GM21737 (cell line): ENCODE data around the gene PANK3.
A peak's percentile ranks its signal among the peaks of the same experiment; 100 is the strongest.
"Not testable (repeated sequence)": the region's sequence is repeated elsewhere in the genome, so short reads cannot be mapped to it uniquely, and the experiment has no call there.

Source experiments
- ATAC-seq: cut with Tn5 transposase; IDR thresholded peaks from one replicate; pipeline ENCODE4 v1.9.1; 2021; ENCODE audit warnings: mild to moderate bottlenecking, moderate library complexity; ENCODE audit not compliant: unreplicated experiment

The PANK3 gene

DNA sequence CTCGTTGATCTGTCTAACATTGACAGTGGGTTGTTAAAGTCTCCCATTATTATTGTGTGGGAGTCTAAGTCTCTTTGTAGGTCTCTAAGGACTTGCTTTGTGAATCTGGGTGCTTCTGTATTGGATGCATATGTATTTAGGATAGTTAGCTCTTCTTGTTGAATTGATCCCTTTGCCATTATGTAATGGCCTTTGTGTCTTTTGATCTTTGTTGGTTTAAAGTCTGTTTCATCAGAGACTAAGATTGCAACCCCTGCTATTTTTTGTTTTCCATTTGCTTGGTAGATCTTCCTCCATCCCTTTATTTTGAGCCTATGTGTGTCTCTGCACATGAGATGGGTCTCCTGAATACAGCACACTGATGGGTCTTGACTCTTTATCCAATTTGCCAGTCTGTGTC is 17.0 kb upstream of the PANK3 start:
- not testable (repeated sequence) for ATAC-seq

DNA sequence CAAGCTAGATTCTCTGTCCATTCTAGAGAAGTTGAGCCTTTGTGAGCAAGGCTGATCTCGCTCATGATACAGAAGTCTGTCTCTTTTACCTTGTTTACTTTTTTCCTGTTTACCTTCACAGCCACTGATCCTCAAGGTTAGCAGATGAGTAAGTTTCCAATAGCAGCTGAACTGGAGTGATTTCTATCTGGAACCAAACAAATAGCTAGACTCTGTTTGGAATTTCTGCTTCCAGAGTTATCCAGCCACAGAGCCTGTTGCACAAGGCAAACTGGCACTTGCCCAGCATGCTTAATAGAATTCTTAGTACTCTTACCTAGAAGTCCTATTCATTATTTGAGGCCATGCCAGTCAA is 12.8 kb upstream of the PANK3 start:
- ATAC-seq: no peak

DNA sequence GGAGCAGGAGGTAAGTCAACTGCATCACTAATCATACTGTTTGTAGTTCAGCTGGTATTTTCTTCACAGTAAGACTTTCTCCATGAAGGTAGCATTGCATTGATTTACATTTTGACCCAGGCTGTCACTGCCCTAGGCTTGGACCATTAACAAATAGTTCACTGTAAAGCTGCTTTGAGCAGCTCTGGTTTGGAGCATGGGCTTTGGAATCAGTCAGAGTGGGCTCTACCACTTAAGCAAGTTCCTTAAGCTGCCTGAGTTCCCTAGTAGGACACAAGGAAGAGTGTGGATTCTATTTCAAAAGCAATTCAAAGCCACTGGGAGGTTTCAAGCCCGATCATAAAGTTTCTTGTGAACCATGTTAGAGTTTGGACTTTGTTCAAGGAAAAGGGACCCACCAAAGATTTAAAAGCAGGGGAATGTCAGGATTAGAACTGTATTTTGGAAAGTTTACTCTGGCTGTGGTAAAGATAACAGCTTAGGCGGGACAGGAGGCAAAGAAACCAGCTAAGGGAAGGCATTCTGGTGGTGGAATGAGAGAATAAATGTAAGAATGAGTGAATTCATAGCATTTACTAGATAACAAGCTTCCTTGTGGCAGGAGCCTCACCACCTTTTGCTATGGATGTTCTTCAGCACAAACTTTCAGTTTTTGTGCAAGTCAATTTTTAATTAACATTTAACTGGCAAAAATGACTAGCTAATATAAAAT is 12.3 kb upstream of the PANK3 start:
- no peak for ATAC-seq

DNA sequence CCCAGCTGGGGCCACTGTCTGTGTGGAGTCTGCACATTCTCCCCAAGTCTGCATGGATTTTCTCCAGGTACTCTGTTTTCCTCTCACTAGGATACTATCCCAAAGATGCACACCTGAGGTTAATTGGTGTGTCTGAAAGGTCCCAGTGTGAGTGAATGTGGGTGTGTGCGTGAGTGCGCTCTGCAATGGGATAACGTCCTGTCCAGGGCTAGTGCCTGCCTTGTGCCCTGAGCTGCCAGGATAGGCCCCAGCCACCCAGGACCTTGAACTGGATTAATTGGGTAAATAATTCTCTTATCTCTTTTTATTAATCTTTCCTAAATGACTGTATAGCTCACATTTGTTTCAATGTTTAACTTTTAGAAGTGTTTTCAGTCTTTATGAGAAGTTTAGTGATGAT is 11.5 kb upstream of the PANK3 start:
- no peak for ATAC-seq

DNA sequence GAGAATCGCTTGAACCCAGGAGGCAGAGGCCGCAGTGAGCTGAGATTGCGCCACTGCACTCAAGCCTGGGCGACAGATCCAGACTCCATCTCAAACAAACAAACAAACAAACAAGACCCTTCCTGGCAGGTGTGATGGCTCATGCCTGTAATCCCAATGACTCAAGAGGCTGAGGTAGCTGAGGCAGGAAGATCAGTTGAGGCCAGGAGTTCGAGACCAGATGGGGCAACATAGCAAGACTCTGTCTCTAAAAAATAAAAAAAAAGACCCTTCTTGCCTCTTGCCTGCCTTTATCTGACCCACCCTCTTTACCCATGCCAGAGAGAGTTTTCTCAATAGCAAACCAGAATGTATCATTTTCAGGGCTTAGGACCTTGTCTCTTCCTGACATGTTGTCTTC is 8.8 kb upstream of the PANK3 start:
- no peak for ATAC-seq

DNA sequence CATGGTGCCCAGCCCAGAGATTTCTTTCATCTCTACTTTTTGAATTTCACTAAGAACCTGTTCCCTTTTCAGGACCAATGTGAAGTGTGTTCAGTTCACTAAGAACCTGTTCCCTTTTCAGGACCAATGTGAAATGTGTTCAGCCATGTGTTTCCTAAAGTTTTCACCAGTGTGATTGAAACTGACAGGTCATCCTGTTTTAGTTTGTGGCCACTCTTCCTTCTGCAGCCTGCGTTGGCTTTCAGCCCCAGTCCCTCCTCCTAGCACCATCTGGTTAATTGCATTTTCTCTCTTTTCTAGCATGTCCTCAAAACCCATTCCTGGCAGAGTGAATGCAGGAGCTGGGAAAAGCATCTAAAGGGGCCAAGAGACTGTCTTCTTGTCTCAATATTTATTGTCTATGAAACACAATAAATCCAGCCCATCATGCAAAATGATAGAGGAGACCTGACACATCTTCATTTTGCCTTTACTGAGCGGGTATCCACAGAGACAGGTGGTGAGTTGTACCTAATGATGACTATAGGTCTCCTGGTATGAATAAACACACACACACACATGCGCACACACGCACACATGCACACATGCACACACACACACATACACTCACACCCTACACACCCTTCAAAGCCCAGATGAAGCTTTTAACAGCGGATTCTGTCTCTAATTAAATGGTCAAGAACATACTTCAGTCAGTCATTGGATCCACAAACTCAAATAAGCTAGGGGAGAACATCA is 6.1 kb upstream of the PANK3 start:
- peak; percentile 29 for ATAC-seq

DNA sequence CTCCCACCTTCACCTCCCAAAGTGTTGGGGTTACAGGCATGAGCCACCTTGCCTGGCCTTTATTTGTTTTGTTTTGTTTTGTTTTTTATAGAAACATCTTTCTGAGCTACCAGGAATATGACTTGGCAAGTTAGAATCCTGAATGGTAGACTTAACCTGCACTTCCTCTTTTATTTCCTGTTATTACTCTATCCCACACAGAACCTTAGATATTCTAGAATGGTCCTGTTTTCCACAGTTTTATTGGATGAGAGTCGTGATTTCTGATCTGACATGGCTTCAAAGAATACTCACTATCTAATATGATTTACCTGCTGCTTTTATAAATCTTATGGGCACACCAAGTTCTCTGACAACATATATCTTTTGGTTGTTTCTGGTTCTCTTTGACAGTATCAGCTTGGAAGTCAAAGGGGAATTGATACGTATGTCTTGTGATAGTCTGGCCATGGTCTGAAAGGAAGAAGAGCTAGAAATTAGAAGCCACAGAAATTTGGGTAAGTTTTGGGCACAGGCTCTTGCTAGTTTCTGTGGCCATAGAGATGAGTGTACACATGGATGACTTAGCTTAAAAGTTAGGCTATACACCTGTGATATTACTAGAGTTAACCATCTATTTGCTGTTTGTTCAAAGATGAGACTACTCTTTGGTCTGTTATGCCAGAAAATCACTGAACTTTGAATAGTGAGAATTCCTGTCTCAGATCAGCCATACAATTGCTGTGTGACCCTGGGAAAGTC is 4.7 kb upstream of the PANK3 start:
- ATAC-seq: peak; percentile 27

DNA sequence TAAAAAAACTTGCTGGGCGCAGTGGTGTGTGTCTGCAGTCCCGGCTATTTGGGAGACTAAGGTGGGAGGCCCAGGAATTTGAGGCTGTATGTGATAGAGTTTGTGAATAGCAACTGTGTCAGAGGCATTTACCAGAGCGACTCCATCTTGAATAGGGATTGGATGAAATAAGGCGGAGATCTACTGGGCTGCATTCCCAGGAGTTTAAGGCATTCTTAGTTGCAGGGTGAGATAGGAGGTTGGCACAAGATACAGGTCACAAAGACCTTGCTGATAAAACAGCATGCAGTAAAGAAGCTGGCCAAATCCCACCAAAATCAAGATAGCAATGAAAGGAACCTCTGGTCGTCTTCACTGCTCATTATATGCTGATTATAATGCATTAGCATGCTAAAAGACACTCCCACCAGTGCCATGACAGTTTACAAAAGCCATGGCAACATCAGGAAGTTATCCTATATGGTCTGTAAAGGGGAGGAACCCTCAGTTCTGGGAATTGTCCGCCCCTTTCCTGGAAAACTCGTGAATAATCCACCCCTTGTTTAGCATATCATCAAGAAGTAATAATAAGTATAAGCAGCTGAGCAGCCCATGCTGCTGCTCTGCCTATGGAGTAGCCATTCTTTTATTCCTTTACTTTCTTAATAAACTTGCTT is 1.8 kb upstream of the PANK3 start:
- ATAC-seq: not testable (repeated sequence)

DNA sequence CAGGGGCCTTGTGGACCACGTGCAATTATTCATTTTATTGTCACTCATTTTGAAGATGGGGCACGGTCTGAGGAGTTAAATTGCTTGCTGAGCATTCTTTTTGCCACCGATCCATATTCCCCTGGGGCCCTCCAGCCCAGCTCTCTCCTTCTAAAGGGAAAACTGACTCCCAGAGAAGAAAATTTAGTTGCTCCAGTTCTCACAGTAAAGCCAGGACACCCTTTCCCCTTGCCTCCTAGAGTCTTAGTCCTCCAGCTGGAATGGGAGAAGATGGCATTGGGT is 1.0 kb upstream of the PANK3 start:
- ATAC-seq: no peak

DNA sequence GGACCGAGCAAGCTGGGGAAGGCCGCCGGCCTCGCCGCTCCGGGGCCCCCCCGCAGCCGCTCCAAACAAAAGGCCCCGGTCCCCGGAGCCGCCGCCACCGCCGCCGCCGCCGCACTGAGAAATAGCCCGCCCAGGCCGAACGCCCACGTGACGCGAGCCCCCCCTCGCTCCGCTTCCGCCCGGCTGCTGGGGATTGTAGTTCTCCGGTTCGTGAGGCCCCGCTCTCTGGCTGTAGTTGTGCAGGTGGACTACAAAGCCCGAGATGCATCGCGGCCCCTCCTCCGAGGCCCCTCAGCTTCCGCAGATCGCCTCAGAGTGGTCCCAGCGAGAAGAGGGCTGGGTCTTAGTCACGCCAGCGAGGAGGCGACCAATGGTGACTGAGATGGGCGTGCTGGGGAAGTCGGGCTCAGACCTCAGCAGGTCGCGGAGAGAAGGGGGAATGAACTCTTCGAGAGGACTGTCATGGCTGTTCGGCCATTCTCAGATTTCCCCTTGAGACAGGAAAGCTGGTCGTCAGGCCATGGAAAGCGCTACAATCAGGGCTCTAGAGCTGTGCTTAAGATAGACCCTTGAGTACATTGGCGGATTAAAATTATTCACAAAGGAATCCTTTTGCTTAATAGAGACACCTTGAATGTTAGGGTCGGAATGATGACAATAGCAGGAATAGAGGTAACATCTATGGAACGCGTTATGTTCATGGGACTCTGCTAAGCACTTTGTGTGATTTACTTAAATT is 489 bp upstream of the PANK3 start:
- ATAC-seq: peak; percentile 95

DNA sequence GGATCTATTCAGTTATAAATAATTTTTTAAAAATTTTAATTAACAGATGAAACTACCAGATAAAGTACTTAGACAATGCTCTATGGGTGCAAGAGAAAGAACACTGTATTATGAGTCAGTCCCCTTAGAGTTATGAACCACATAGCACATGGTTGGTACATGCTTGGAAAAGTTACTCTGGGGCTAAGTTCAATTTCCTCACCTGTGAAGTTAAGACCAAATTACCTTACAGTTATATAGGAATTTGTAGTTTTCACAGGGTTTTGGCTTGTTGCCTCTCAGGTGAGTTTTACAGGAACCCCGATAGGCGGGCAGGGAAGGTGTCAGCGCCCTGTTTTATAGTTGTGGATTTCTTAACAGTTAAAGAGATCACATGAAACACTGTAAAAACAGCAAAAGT is 1.2 kb downstream of the PANK3 start:
- no peak for ATAC-seq

DNA sequence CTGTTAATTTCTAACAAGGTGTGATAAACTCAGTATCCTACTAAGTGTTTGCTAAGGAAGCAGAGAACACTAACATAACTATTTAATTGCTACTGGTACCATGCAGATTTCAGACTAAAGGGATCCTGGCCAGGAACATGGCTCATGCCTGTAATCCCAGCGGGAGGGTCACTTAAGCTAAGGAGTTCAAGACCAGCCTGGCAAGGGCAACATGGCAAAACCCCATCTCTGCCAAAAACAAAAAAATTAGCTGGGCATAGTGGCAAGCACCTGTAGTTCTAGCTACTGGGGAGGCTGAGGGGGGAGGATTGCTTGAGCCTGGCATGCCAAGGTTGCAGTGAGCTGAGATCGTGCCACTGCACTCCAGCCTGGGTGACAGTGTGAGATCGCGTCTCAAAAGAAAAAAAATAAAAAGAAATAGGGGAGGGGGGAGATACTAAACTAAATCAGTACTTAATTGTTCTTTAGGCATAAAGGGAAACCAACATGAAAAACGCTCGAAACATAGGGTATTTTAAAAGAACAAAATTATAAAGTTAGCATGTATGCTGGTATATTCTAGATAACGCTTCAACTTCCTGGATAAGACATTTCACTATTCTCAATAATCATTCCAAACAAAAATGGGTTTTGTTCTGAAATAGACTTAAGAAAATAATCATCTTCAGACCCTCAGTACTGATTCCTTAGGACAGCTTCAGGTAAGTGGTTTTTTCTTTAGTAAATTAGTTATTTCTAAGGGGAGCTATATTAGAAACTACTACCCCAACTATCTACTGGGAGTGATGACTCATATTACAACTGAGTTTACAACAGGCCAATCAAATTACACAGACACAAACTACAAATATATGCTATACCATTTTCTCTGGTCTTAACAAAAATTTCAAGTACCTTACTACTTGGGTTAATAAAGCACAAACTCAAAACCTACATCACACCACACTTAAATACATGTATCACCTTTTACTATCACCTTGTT is 3.5 kb downstream of the PANK3 start:
- ATAC-seq: no peak

DNA sequence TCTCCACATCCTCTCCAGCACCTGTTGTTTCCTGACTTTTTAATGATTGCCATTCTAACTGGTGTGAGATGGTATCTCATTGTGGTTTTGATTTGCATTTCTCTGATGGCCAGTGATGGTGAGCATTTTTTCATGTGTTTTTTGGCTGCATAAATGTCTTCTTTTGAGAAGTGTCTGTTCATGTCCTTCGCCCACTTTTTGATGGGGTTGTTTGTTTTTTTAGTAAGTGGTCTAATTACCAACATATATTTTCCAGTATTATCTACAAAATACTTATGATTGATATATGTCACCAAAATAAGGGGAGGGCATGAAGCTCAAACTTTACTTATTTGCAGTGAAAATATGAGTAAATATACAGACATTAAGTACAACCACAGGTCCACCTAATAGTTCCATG is 5.0 kb downstream of the PANK3 start:
- not testable (repeated sequence) for ATAC-seq

DNA sequence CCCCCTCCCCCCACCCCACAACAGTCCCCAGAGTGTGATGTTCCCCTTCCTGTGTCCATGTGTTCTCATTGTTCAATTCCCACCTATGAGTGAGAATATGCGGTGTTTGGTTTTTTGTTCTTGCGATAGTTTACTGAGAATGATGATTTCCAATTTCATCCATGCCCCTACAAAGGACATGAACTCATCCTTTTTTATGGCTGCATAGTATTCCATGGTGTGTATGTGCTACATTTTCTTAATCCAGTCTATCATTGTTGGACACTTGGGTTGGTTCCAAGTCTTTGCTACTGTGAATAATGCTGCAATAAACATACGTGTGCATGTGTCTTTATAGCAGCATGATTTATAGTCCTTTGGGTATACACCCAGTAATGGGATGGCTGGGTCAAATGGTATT is 5.5 kb downstream of the PANK3 start:
- ATAC-seq: not testable (repeated sequence)

DNA sequence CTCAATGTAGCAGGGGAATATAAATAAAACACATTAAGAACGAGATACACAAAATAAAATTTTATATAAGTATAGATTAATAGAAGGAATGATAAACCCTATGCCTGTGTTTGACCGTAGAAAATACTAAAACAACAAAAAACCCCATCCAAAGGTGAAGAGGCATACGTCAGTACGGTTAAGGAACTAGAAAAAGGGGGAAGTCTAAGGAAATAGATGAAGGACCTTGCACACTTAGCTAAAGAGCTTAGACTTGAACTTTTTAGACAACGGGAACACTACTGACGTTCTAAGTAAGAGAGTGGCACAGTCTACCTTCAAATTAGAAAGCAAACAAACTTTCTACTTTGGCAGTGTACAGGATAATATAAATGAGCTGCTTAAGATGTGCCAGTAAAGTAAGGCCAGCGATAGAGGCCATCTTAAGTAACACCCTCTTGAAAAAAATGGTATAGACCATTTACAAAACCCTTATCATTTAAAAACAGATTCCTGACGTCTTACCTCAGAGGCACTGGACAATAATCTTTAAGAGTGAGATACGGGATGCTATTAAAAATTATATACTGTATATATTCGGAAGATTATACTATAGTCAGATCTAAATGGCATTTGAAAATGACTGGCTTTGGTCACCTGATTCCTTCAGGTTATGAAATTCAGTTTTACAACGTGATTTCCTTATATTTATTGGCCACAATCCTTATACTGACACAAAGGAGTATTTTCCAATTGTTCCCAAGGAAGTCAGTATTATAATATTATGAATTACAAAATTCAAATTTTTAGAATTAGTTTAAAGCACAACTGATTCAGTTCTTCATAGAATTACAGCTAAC is 8.5 kb downstream of the PANK3 start:
- ATAC-seq: no peak

DNA sequence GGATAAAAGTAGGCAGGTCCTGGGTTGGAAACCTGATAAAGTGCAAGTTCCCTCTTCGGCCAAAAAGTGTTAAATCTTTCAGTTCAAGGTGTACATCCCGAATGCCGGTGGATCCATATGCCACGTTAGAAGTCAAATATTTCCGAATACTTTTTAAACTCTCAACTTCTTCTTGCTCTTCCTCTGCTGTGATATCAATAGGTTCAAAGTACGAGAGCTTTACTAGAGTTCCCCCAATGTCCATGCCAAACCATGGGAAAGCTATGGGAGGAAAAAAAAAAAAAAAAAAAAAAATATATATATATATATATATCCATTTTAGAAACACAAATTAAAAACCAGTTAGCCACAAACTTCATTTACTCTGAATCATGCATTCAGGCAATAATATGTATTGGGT is 10.4 kb downstream of the PANK3 start:
- ATAC-seq: no peak

DNA sequence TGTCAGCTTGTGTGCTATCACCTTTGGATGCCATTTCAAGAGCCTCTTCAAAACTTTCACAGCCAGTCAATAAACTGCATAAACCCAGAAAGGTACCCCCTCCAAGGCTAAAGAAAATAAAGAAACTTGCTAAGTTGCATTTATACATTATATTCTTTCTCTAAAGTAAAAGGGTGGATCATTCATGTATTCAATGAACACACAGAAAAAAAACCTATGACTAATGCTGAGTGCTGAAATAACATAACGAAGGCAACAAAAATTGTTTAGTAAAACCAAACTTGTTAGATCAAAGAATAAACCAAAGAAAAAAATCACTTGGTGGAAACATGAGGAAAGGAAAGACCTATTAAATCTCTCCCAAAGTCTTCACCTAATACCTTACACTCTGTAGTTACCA is 15.2 kb downstream of the PANK3 start:
- no peak for ATAC-seq

DNA sequence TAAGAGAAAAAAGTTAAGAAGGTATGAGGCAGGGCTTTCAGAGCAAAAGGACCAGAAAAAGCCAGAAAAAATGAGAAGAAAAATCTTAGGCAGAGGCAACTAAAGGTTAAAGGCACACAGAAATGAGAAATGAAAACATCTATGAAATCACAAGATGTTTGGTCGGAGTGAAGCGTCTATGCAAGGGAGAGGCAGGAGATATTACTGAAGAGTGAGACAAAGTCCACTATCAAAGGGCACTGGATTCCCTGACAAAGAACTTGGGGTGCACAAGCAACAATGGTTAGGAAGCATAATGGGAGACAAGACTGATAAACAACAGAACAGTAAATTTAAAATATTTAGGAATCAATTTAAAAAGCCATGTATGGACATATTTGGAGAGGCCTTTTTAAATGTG is 16.9 kb downstream of the PANK3 start:
- ATAC-seq: no peak

DNA sequence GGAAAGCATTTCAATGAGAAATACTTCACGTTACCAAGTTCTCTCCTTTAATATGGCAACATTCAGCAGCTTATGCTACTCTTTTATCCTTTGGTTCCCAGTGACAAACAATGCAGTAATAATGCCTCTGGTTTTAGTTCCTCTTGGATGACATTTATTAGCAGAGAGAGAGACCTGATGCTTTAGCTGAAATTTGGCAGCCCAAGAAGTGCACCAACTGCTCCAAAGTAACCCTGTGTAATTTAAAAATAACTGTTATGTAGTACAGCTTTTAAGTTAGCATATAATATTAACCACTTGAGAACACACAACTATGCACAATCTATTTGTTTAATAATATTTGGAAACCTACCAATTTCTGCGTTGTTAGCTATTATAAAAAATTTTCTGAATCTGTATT is 21.8 kb downstream of the PANK3 start:
- no peak for ATAC-seq
